Measurements from ENCODE around the gene PDGFC.

The PDGFC gene

GRCh38 chr4:156952078-156952759 lies 19.4 kb downstream of the PDGFC start:
- H3K4me3 ChIP-seq (ENCODE audit: low read length) = no peak overlapping the region
- TF ChIP-seq, protein P1, sequence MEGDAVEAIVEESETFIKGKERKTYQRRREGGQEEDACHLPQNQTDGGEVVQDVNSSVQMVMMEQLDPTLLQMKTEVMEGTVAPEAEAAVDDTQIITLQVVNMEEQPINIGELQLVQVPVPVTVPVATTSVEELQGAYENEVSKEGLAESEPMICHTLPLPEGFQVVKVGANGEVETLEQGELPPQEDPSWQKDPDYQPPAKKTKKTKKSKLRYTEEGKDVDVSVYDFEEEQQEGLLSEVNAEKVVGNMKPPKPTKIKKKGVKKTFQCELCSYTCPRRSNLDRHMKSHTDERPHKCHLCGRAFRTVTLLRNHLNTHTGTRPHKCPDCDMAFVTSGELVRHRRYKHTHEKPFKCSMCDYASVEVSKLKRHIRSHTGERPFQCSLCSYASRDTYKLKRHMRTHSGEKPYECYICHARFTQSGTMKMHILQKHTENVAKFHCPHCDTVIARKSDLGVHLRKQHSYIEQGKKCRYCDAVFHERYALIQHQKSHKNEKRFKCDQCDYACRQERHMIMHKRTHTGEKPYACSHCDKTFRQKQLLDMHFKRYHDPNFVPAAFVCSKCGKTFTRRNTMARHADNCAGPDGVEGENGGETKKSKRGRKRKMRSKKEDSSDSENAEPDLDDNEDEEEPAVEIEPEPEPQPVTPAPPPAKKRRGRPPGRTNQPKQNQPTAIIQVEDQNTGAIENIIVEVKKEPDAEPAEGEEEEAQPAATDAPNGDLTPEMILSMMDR (conservative IDR thresholded peaks at IDR 0.05; ENCODE audit: low read length) = no peak
- DNase-seq (ENCODE audit: low read depth) = no peak

DNA sequence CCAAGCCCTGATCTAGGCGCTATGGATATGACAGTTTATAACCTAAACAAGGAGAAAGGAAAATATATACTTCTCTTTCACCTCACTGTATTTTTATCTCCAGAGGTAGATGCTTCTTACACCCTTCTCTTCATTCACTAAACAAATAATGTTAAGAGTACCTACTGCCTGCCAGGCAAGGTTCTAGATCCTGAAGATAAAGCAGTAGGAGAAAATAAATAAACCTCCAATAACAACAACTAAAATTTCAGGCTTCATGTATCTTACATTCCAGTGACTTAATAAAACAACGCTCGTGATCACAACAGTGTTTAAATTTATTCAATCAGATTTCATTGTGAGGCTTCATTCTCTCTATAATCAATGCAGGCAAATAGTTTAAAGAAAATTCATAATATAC lies 20.7 kb downstream of the PDGFC start:
- no peak overlapping the region for H3K4me3 ChIP-seq (ENCODE audit: low read length)
- no peak for DNase-seq (ENCODE audit: low read depth)
- TF ChIP-seq, protein P1 (conservative IDR thresholded peaks at IDR 0.05; ENCODE audit: low read length) = no peak

DNA sequence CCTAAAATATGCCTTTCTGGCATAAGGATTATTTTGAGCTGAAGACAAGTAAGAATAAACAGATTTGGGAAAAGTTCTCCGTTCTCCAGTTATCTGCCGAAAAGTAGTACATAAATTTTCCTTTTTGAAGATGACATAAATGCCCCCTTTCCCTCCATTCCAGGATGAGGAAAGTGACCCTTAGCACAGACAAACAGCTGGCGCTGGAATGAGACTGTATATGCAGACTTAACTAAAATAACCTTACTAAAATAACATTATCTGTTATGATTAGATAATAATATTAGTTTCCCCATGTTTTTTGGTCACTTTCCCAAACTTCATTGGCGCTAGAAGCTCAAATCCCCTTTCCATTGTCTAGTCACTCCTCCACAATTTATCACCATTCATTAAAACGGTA lies 21.5 kb downstream of the PDGFC start:
- TF ChIP-seq, protein P1 (conservative IDR thresholded peaks at IDR 0.05; ENCODE audit: low read length) = no peak
- no peak for DNase-seq (ENCODE audit: low read depth)
- no peak overlapping the region for H3K4me3 ChIP-seq (ENCODE audit: low read length)

DNA sequence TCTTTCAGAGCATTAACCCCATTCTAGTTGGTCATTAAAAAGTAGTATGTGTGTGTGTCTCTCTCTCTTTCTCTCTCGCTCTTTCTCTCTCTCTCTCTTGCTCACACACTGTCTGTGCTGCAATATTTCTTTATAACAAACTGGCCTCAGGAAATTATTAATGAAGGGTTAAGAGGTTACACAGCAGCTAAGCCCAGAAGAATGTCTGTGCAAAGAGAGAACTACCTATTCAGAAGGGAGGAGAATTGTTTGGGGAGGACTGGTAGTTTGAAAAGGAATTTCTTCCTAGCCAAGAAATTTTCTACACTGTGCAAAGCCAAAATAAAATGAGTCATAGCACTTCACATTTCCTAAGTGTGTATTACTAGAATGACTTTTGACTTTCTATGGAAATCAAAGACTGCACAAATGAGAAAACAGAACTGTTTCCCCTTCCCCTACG lies 22.2 kb downstream of the PDGFC start:
- TF ChIP-seq, protein P1 (conservative IDR thresholded peaks at IDR 0.05; ENCODE audit: low read length) = no peak
- no peak overlapping the region for H3K4me3 ChIP-seq (ENCODE audit: low read length)
- DNase-seq (ENCODE audit: low read depth) = peak; percentile 79

DNA sequence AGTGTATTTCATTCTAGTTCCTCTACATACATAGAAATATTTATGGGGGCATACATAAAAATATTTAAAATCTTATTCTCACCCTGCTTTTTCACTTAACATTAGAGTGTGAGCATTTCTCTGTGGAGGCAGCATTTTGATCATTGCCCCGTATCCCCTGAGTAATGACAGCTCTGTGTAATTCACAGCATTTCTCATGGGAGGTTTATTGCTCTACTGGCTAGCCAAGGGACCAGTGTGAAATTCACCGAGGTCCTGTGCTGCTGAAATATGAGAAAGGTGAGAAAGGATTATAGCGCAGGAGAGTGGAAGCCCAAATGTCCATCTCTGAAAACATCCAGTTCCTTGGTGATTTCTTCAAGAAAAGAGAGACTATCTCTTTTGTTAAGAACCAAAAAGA lies 22.9 kb downstream of the PDGFC start:
- TF ChIP-seq, protein P1 (conservative IDR thresholded peaks at IDR 0.05; ENCODE audit: low read length) = no peak
- DNase-seq (ENCODE audit: low read depth) = no peak
- H3K4me3 ChIP-seq (ENCODE audit: low read length) = no peak overlapping the region

- H3K4me3 ChIP-seq (ENCODE audit: low read length) = no peak overlapping the region
- TF ChIP-seq, protein P1 (conservative IDR thresholded peaks at IDR 0.05; ENCODE audit: low read length) = no peak
- DNase-seq (ENCODE audit: low read depth) = no peak
Observed at GRCh38 chr4:156948133-156948532, 23.5 kb downstream of the PDGFC start.

All from AG10803 (cell line).